T follicular helper cell (primary cell): ENCODE results near the gene SHANK1.
"Not testable (repeated sequence)": the region's sequence is repeated elsewhere in the genome, so short reads cannot be mapped to it uniquely, and the experiment has no call there.

ENCODE experiments used
- DNase-seq: peaks from one replicate; pipeline ENCODE4 v3.0.0-alpha.2; 2020; ENCODE audit warnings: low read depth

Gene SHANK1

GRCh38 chr19:50633973-50634372 lies 85.6 kb downstream of the SHANK1 start:
- no peak for DNase-seq

DNA sequence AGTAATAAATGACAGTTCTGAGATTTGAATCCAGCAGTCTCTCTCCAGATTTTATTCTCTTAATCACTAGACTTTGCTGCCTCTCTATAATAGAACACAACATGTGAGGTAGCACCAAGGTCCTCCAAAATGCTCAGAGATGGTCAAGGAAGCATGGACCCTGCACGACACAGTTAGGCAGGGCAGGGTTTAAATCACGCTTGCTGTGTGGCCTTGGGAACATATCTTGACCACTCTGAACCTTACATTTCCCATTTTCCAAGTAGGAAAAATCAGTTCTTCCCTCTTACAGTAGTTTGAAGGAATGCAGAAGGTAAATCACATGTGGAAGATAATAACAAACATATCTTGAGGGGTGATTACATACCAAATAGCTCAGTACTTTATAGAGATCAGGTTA lies 86.2 kb downstream of the SHANK1 start:
- DNase-seq = no peak

- no peak for DNase-seq
Measured at GRCh38 chr19:50632151-50632835, 87.3 kb downstream of the SHANK1 start.

- DNase-seq = no peak
Measured at GRCh38 chr19:50629801-50630200, 89.8 kb downstream of the SHANK1 start.

GRCh38 chr19:50629194-50629593 lies 90.4 kb downstream of the SHANK1 start:
- DNase-seq = no peak

DNA sequence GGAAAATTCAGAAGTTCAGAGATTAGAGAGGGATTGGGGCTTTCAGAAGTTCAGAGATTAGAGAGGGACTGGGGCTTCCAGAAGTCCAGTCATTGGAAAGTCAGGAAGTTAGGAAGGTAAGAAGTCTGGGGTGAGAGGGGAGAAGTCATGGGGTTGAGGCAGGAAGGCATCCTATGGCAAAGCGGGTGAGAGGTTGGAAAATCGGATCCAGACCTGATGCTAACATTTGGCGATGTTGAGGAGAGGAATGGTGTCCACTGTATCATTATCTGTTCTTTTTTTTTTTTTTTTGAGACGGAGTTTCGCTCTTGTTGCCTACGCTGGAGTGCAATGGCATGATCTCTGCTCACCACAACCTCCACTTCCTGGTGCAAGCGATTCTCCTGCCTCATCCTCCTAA lies 91.1 kb downstream of the SHANK1 start:
- no peak for DNase-seq

GRCh38 chr19:50628146-50628545 lies 91.5 kb downstream of the SHANK1 start:
- DNase-seq = no peak

DNA sequence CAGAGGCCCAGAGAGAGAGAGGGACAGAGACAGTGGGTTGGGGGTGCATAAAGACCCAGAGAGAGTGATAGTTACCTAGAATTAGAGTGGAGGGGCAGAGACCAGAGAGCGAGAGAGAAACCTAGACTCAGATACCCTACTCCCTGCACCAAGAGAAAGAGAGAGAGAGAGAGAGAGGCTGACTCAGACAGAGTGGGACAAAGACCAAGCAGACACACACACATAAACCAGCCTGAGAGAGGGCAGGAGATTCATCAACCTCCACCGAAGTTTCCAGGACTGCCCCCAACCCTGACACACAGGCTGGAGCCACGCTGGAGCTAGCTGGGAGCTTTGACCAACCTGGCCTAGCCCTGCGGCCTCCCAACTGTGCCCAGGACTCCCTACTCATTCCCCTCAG lies 92.8 kb downstream of the SHANK1 start:
- DNase-seq = no peak

DNA sequence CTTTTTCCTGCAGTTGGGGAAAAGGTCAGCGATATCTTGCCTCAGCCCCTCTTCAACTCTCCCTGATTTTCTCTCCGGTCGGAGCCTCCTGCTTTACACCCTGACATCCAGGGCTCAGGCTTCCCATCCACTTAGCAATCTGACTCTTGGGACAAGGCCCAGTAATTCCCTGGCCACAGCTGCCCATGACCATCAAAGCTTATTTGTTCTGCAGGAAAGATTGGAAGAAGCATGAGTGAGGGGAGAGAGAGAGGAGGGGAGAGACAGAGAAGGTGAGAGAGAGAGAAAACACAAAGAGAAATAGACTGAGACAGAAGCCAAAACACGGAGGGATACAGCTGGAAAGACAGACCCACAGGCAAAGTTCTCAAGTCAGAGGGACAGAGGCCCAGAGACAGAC lies 93.6 kb downstream of the SHANK1 start:
- no peak for DNase-seq

DNA sequence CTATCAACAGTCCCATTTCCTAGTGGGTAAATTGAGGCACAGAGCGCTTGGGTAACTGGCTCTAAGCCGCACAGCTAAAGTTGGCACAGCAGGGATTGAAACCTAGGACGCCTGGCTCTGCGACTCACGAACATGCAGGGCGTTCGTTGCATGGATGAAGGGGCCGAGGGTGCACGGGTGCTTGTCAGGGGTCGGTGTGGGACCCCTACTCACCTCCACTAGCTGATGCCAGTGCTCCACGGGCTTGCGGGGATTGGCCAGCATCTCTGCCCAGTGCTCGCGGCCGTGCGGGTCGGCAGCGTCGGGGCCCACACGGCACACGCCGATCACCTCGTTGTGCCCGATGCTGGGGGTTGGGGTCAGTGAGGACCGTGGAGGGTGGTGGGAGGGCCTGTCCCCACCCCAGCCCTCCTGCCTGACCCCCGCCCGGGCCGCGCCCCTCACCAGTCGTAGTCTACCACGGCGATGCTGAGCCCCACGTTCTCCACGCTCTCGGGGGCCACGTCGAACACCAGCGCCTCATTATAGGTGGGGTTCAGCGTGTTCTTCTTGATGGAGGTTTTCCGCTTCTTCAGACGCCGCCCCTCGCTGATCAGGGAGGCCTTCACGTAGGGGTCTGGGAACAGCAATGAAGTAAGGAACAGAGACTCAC lies 94.5 kb downstream of the SHANK1 start:
- DNase-seq = no peak

- DNase-seq = not testable (repeated sequence)
Measured at GRCh38 chr19:50620394-50620906, 99.2 kb downstream of the SHANK1 start.

DNA sequence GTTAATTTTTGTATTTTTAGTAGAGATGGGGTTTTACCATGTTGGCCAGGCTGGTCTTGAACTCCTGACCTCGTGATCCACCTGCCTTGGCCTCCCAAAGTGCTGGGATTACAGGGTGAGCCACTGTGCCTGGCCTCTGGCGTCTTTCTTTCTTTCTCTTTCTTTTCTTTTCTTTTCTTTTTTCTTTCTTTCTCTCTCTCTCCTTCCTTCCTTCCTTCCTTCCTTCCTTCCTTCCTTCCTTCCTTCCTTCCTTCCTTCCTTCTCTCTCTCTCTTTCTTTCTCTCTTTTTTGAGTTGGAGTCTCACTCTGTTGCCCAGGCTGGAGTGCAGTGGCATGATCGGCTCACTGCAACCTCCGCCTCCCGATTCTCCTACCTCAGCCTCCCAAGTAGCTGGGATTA lies 100.4 kb downstream of the SHANK1 start:
- not testable (repeated sequence) for DNase-seq

DNA sequence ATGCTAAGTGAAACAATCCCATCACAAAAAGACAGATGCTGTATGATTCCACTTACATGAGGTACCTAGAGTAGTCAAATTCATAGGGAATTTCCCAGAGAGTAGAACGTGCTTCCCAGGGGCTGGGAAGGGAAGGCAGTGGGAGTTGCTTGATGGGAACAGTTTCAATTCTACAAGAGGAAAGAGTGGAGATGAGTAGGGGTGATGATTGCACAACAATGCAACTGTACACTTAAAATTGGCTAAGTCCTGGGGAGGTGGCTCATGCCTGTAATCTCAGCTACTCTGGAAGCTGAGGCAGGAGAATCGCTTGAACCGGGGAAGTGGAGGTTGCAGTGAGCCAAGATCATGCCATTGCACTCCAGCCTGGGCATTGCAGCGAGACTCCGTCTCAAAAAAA lies 101.2 kb downstream of the SHANK1 start:
- DNase-seq = not testable (repeated sequence)

- DNase-seq = not testable (repeated sequence)
Measured at GRCh38 chr19:50612504-50613404, 106.8 kb downstream of the SHANK1 start.
